ENCODE results near the gene TMEM63B.

TMEM63B gene

GRCh38 chr6:44108471-44108870 lies 18.9 kb upstream of the TMEM63B start:
- TF ChIP-seq CTCF (IDR thresholded peaks at IDR 0.05) = no peak

DNA sequence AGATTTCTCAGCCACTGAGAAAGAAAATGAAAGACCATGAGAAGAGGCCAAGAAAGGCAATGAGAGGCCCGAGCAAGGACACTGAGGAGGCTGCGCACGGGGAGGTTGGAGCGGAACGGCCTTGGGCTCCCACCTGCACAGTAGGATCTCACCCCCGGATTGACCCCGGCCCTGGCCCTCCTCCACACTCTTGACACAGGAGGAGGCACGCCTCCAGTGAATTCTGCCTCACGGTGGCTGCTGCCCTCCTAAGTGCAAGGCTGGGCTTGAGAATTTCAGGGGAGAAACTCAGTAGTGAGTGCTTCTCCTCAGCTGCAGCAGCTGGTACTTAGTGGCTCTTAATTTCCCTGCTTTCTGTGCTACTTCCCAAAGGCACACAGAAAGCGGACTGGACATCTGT lies 18.1 kb upstream of the TMEM63B start:
- TF ChIP-seq CTCF (IDR thresholded peaks at IDR 0.05) = no peak

DNA sequence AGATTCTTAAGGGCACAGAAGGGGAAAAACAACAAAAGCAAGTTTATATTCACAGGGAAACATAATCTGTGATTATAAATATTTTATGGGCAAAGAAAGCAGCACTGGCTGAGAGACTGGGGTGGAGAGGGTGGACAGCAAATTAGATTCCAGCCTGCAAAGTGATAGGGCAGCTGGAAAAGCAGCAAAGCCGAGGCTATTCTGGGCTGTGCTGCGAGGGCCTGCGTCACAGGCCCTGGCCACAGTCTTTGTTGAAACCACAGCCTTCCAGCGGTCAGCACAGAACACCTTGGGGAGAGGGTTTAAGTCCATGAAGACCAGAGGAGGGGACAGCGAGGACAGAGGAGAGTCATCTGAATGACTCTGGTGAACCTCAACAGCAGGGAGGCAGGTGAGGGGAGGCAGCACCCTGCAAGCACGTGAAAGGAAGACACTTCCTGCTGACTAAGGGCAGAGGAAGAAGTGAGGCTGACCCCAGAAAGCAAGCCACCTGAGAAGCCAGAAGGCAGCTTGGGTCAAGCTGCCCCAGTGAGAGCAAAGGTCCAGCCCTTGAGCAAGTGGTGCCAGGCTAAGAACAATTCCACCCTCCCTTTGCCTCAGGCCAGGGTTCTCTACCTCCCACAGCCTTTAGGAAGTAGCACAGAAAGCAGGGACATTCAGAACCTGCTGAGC lies 17.2 kb upstream of the TMEM63B start:
- TF ChIP-seq CTCF (IDR thresholded peaks at IDR 0.05) = no peak

GRCh38 chr6:44110966-44111365 lies 16.4 kb upstream of the TMEM63B start:
- no peak for TF ChIP-seq CTCF (IDR thresholded peaks at IDR 0.05)

DNA sequence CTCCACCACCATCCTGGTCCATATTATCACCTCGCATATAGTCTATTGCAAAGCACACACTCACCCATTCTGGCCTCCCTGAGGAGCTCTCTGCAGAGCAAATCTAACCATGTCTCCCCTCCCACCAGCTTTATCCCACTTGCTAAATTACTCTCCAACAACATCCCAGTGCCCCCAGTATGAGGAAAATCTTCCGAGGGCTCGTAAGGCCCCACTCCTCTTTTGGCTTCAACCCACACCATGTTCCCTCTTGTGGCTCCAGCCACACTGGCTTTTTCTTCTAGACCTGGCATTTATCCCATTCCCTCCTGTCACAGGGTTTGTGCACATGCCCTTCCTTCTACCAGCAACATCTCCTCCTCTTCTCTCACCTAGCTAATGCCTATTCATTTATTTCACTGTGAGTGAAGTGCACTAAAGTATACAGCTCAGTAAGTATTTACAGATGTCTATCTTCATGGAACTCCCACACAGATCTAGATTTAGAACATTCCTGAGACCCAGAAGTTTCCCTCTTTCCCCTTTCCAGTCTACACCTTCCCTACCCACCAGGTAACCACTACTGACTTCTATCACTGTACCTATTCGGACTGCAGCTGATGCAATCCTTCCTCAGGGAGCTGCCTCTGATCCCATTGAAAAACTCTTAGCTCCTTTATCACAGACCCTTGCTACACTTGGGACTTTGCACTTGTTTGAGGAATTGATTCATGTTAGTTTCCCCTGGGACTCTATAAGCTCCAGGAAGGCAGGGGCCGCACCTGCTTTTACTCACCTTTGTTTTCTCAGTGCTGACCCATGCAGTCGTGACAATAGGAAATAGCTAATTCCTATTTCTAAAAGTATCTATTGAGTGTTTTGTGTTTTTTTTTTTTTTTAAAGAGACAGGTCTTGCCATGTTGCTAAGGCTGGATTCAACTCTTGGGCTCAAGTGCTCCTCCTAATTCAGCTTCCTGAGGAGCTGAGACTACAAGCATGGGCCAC lies 15.6 kb upstream of the TMEM63B start:
- TF ChIP-seq CTCF (IDR thresholded peaks at IDR 0.05) = no peak

DNA sequence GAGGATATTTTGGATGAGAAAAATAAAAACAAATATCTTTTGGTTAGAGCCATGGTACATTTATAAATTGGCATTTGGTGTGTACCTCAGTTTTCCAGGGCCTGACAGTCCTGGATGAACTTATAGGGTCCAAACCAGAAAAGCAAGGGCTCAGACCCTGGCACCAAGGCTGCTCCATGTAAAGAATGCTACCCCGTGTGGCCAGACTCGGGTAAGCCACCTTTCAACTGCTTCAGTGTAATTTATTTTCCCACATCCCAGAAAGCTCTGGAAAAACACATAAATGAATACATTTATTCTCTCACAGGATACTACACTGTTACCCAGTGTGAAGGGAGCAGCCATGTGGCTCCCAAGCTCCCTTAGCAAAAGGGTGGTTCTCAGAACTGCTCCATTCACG lies 13.9 kb upstream of the TMEM63B start:
- no peak for TF ChIP-seq CTCF (IDR thresholded peaks at IDR 0.05)

GRCh38 chr6:44115866-44116265 lies 11.5 kb upstream of the TMEM63B start:
- TF ChIP-seq CTCF (IDR thresholded peaks at IDR 0.05) = no peak

Data from LNCAP (cell line).